Measurements from ENCODE around the gene WARS2.

The WARS2 gene

DNA sequence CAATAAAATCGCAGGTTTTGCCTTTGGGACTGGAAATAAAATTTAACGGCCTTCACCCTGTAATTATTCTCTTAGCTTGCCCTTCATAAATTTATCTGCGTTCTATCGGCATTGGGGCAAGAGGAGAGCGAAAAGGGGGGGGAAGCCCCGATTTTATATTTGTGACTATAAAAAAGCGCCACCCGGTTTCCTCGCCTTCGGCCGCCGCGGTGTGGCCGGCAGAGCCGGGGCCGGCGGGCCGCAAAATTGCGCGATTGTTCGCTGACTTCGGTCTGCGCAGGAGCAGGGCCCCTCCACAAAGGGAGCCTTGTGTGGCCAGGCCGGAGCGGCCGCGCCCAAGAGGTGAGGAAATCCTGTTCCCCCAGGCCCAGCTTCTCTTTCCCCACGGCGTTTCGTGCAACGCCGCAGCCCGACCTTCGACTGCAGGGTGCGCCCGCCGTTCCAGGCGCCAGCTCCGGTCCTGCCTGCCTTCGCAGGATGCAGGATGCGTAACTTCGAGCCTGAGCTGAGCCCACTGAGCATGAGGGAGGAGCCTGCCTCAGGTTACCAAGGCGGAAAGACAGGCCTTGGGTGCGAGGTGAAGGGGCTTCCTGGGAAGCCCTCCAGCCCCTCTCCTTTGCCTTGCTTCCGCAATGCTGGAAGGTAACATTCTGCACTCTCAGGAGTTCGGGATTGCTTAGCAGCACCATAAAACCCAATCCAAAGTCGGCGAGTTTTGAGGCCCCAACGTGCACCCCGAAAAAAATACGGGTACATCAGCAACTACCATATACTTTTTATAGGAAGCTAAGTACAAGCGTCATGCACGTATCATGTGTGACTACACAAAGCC is 147.4 kb downstream of the WARS2 start:
- no peak for DNase-seq

DNA sequence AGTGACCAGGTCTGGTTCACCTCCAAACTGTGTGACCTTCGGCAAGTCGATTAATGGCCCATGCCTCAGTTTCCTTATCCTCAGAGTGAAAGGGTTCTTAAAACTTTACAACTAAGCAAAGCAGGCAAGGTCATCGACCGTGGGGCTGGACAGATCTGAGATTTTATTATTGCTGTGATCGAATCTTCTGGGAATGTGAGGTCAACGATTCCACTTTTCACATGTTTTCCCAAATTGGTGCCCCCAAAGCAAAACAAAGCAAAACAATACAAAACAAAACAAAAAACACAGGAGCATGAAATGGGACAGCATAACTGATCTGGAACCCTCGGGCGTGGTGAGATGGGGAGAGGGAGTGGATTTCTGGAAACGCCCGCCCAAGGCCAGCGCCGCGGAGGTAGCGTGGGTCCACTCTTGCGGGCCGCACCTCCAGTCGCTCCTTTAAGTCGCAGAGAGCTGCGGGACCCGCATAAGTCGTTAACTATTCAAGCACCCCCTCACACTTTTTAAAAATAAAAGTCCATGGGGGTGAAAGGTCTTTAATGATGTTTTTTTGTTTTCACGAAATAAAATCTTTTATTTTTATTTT is 148.1 kb downstream of the WARS2 start:
- no peak for DNase-seq

DNA sequence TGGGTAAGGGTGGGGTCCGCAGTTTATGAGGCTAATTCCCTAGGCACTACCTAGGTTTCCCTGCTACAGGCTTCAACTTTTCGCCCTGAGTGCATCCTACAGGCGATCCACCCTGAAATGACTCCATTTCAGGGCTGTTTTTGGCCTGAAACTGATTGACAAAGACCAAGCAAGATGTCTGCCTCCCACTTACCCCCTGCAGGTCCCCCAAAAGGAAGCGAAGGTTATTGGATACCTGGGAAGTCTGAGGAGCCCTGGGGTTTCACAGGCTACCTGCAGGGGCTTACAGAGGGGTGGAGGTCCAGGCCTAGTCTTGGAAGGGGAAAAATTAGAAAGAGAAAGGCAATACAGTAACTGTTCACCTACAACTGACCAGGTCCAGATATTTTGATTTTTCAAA is 149.0 kb downstream of the WARS2 start:
- no peak for DNase-seq

GRCh38 chr1:118990513-118991152 is 149.8 kb downstream of the WARS2 start:
- DNase-seq, result no peak

DNA sequence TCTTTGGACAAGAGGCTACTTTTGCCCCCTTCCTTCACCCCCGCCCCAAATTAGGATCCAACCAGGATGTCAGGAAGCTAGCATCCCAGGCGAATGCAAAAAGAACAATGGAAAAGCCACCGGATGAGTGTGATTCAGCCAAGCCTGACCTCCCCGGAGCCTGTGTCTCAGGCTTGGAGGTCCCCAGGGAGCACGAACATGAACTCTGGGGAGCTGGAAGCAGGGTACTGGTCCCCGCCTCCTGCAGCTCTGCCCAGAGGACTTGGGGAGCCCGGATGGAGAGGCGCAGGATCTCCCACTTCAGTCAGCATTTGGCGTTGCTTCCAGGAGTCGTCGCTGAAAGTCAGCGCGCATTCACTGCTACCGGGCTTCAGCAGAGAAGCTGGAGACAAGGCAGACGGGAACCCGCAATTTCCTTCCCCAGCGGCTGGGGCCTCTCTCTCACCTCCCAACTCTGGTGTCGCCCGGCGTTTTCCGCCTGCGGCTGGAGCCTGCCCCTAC is 150.5 kb downstream of the WARS2 start:
- no peak for DNase-seq

DNA sequence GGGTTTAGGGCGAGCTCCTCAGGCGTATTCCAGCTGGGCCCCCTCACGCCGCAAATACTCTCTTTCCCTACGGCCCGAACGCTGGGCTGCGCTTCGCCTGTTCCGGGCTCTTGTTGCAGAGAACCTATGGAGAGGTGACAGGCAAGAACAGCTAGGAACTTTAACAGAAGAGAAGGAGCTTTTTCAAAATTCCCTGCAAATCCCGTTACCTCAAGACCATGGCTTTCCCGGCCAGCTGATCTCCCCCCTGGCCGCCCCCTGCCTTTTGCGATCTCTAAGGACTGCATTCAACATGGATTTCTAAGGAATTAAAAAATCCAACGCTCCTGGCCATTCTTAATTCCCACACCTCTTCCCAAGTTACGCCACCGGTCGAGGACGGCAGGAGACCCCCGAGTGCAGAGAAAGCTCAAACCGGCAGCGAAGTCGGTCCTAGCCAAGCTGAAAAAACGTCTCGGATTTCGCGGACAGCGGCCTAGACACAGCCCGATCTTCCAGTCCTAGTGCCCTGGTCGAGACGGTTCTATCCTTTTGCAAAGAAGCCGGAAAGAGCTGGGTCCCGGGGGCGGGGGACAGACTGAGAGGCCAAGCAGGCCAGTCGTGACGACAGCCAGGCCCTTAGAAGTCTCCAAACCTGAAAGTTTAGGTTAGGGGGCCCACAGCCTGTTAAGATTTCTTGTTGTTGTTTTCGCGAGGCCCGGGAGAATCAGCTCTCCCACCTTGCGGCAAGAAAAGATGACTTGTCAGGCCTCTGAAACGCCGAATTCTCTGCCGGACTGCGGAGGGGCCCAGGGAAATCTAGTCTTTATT is 151.2 kb downstream of the WARS2 start:
- DNase-seq, result no peak

DNA sequence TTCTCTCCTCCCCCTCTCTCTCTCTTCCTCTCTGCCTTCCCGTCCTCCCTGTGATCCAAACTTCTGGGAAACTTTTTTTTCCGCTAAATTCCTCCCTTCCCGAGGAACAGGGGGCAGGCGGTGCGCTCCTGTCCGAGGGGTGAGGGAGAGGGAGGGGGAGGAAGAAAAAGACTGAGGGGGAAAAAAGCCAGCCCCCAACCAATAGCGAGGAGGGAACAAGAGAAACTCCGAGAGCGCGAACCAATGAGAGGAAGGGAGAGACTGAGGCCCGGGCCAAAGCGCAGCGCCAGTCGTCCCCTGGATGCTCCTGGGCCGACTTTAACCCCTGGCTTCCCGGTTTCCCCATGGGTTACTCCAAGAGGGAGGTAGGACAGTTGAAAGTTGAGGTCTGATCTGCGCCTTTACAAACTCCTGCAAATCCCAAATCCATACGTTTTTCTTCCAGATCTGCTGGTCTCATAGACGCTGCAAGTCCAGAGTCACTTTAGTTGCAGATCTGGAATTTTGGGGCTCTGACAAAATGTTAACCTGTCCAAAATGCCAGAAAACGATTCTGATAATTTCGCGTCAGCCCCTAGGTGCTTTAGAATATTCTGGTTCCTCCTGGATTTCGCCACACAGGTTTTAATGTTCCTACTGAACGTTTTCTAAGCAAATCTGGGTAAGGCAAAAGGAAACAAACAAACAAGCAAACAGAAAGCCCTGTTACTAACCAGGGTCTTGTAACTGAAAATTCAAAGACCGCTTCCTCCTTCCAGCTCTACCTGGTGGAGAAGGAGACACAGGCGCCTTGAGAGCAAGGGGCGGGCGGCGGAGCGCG is 152.1 kb downstream of the WARS2 start, which contains the start of gene TBX15:
TBX15 (minus strand) TSS at position 158 of the 820 bp plus-strand sequence. CDS start 548 bp downstream, outside the sequence.
- no peak for DNase-seq

GRCh38 chr1:118987468-118988185 is 152.8 kb downstream of the WARS2 start:
- DNase-seq, result peak; percentile 15

GRCh38 chr1:118986555-118987467 is 153.6 kb downstream of the WARS2 start:
- no peak for DNase-seq

GRCh38 chr1:118985640-118986554 is 154.6 kb downstream of the WARS2 start:
- no peak for DNase-seq

GRCh38 chr1:118984722-118985639 is 155.5 kb downstream of the WARS2 start:
- no peak for DNase-seq

- DNase-seq, result no peak
These were observed 156.2 kb downstream of the WARS2 start for GRCh38 chr1:118984086-118984721.

DNA sequence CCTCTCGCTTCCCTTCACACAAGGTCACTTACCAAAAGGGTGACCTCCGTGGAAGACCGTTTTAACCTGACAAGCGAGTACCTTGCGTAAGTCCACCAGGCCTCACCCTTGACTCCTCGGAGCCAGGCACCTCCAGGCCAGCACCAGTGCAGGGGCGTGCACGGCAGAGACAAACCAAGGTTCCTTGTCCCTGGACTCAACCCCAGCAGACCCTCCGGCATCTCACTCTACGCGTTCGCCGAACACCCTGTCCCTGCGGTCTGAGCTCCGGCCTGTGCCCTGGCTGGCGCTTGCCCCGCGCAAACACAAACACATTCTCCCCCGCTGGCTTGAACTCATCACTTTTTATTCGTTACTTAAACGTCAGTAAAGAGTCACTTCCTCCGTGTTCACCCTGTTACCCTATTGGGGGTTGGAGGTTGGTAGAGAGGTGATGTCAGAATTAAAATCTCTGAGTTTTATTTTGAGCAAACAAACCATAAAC is 156.9 kb downstream of the WARS2 start:
- DNase-seq, result no peak

DNA sequence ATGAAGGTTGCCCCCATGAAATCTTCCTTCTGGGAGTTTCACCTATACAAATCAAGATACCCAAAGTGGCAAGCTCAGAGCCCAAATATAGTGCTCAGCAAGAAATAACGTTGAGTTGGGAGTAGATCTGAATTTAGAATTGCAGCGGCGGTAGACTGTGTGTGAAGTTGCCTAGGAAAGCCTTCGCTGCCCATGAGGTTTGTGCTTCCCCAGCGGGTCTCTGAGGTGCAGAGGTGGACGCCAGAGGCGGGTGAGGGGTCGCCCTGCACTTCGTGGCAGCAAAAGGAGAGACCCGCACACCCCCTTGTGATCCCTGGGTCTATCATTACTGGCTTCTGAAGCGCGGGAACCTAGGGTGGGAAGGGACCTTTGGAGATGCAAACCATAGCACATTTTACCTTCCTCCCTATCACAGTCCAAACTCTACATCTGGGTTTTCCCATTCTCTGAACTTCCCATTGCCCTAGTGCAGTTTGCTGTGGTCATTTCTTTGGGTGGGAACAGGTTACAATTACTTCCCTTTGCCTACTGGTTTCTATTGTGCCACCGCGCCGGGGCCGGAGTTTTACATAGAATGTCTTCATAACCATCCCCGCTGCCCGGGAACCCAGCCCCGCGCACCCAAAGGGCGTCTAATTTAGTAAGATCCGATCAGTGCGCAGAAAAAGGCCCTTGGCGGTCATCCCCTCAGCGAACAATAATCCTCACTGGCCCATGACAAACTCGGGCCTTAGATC is 157.5 kb downstream of the WARS2 start:
- DNase-seq, result no peak

DNA sequence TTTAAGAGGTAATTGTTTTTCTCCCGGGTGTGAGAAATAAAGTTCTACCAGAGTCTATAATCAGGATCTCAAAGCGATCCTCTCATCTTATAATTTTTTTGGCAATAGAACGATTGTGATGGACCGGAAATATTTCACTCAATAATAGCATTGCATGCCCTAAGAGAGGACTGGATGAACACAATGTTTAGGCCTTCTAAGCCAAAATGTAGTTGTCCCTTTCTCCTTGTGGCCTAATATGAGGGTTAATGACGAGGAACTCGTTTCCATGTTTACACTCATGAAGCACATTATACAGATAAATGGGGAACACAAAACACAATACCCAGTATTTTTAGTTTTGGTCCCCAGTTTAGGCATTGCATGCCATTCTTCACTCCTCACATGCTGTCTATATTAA is 158.2 kb downstream of the WARS2 start:
- no peak for DNase-seq

DNA sequence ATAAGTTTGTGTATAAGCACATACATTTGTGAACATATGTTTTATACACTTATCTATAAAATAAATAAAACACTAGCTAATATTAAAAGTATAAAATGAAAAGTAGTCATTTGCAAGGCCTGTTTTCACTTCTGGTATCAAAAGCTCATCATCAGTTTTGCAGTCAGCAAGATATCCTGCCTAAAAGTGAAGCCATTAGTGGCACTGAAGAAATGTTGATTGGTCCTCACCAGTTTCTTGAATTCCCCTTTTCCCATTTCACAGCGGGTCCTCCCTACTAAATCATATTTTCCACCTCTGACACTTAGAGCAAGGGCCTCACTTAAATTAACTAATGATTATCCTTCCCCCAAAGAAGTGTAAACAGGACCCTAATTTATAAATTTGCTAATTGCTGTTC is 159.0 kb downstream of the WARS2 start:
- no peak for DNase-seq

Measured in NCI-H1092 treated with DMSO at 0.1 percent for 48 hours (cell line).